NOMO-1 treated with DMSO at 0.1 percent for 48 hours (cell line): Measurements from ENCODE around the gene GABRB2.

Experiments used
- DNase-seq: peaks from one replicate; lab custom pipeline; 2025; ENCODE audit not compliant: unreplicated experiment; lab: John Stamatoyannopoulos, UW

The GABRB2 gene

GRCh38 chr5:161391724-161392123 lies 154.8 kb downstream of the GABRB2 start:
- DNase-seq, result no peak

- no peak for DNase-seq
Observed at GRCh38 chr5:161391016-161391415, 155.5 kb downstream of the GABRB2 start.

- DNase-seq, result no peak
Observed at GRCh38 chr5:161387121-161387520, 159.4 kb downstream of the GABRB2 start.

GRCh38 chr5:161385027-161385426 lies 161.5 kb downstream of the GABRB2 start:
- no peak for DNase-seq

GRCh38 chr5:161382685-161383084 lies 163.8 kb downstream of the GABRB2 start:
- DNase-seq, result no peak

GRCh38 chr5:161380486-161380885 lies 166.0 kb downstream of the GABRB2 start:
- no peak for DNase-seq

- no peak for DNase-seq
Observed at GRCh38 chr5:161378701-161379100, 167.8 kb downstream of the GABRB2 start.

GRCh38 chr5:161376034-161376433 lies 170.5 kb downstream of the GABRB2 start:
- no peak for DNase-seq

- DNase-seq, result no peak
Observed at GRCh38 chr5:161373345-161373707, 173.2 kb downstream of the GABRB2 start.

GRCh38 chr5:161372682-161373344 lies 173.7 kb downstream of the GABRB2 start:
- no peak for DNase-seq

GRCh38 chr5:161369022-161369421 lies 177.5 kb downstream of the GABRB2 start:
- no peak for DNase-seq

GRCh38 chr5:161358446-161358845 lies 188.1 kb downstream of the GABRB2 start:
- DNase-seq, result no peak

- DNase-seq, result no peak
Observed at GRCh38 chr5:161344234-161344633, 202.3 kb downstream of the GABRB2 start.

GRCh38 chr5:161342886-161343285 lies 203.6 kb downstream of the GABRB2 start:
- no peak for DNase-seq

GRCh38 chr5:161340012-161340411 lies 206.5 kb downstream of the GABRB2 start:
- no peak for DNase-seq

GRCh38 chr5:161333194-161333880 lies 213.2 kb downstream of the GABRB2 start:
- DNase-seq, result no peak

- no peak for DNase-seq
Observed at GRCh38 chr5:161332343-161332742, 214.2 kb downstream of the GABRB2 start.

GRCh38 chr5:161314033-161314432 lies 232.5 kb downstream of the GABRB2 start:
- no peak for DNase-seq

- DNase-seq, result no peak
Observed at GRCh38 chr5:161312882-161313281, 233.6 kb downstream of the GABRB2 start.

GRCh38 chr5:161311965-161312364 lies 234.6 kb downstream of the GABRB2 start:
- DNase-seq, result no peak

GRCh38 chr5:161311146-161311708 lies 235.3 kb downstream of the GABRB2 start:
- DNase-seq, result no peak

GRCh38 chr5:161306351-161306995 lies 240.1 kb downstream of the GABRB2 start:
- DNase-seq, result no peak
